AG04449 (cell line): ENCODE results near the gene MYDGF.

Experiments used
- CTCF ChIA-PET: fragments of 350-600 bp; formaldehyde crosslinking; extraction: SDS; loops from one replicate; lab custom pipeline; 2021; ENCODE audit warnings: antibody characterized with exemption; lab: Yijun Ruan, JAX
- POLR2A ChIA-PET: fragments of 400-600, 350-600 bp; formaldehyde crosslinking; extraction: SDS; loops from one replicate; lab custom pipeline; 2020; ENCODE audit warnings: antibody characterized with exemption, inconsistent platforms; lab: Yijun Ruan, JAX
- DNase-seq: peaks from one replicate; pipeline ENCODE4 v3.0.0-alpha.2; 2010; ENCODE audit warnings: low read depth, low spot score
- H3K4me3 ChIP-seq: 2 replicates; pipeline ENCODE4 v1.5.1; 2011; ENCODE audit warnings: low read depth, mild to moderate bottlenecking, control low read depth, low read length
- TF ChIP-seq, protein P1 (sequence below): IDR thresholded peaks from one replicate; pipeline ENCODE4 v1.5.1; 2011; ENCODE audit warnings: mild to moderate bottlenecking, moderate library complexity, low read length, control low read depth, inconsistent platforms; ENCODE audit not compliant: insufficient read depth; ENCODE audit errors: missing control alignments

The MYDGF gene

DNA sequence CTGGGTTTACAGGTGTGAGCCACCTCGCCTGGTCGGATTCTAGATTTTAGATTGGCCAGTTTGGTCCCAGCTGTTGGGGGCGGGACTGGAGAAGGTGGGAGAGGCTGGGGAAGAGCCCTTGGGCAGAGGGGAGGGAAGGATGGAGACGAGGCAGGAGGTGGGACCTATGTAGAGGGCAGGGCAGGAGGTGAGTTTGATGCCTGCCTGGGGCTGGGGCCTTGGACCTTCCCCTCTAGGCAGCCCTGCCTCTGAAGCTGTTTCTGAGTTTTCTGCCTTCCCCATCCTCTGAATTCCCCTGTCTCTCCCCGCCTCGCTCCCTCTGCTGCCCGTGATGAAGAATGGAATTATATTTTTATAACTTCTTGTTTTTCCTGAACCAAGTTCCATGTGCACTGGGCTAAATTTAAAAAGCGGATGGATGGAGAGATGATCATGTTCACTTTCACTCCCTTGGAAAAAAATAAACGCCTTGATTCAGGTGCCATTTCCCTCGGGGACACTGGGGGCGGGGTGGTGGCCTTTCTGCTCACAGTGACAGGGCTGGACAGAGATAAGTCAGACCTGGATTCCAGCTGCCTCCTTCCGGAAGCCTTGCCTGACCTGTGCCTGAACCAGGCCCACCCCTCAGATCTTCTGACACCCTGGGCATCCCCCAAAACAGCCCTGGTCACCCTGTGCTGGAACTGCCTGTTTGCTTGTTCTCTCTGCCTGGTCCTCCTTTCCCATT is 47.3 kb downstream of the MYDGF start:
- no peak overlapping the region for H3K4me3 ChIP-seq
- DNase-seq: no peak
- POLR2A ChIA-PET: no interaction called here
- CTCF ChIA-PET: interaction anchor here (1.4 to 2.5 kb wide), 3 partner anchors 11 to 98 kb away, joined by 3 to 22 read pairs (median 17); no protein-coding TSS in a partner anchor
- TF ChIP-seq, protein P1, sequence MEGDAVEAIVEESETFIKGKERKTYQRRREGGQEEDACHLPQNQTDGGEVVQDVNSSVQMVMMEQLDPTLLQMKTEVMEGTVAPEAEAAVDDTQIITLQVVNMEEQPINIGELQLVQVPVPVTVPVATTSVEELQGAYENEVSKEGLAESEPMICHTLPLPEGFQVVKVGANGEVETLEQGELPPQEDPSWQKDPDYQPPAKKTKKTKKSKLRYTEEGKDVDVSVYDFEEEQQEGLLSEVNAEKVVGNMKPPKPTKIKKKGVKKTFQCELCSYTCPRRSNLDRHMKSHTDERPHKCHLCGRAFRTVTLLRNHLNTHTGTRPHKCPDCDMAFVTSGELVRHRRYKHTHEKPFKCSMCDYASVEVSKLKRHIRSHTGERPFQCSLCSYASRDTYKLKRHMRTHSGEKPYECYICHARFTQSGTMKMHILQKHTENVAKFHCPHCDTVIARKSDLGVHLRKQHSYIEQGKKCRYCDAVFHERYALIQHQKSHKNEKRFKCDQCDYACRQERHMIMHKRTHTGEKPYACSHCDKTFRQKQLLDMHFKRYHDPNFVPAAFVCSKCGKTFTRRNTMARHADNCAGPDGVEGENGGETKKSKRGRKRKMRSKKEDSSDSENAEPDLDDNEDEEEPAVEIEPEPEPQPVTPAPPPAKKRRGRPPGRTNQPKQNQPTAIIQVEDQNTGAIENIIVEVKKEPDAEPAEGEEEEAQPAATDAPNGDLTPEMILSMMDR: no peak

DNA sequence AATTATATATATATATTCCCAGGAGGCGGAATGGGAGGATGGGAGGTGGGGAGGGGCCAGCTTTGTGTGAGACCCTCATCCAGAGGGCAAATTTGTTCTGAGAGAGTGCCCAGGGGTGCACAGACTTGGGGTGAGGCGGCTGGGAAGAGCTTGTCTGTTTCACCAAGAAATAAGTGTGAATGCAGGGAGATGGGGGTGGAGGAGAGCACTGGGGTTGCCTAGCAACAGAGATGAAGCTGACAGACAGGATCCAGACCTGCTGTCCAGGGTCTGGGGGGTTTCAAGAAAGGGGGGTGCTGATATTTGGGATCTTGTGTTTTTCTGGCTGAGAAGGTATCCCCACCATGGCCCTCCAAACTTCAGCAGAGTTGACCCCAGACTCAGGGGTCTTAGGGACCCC is 49.5 kb downstream of the MYDGF start:
- ChIA-PET CTCF (interaction anchor here (0.7 to 2.1 kb wide), 6 partner anchors 10 to 61 kb away, joined by 3 to 9 read pairs (median 4); partner anchors contain the start of gene SEMA6B), POLR2A (no interaction called here)
- DNase-seq: no peak
- H3K4me3 ChIP-seq: no peak overlapping the region
- TF ChIP-seq, protein P1: no peak

DNA sequence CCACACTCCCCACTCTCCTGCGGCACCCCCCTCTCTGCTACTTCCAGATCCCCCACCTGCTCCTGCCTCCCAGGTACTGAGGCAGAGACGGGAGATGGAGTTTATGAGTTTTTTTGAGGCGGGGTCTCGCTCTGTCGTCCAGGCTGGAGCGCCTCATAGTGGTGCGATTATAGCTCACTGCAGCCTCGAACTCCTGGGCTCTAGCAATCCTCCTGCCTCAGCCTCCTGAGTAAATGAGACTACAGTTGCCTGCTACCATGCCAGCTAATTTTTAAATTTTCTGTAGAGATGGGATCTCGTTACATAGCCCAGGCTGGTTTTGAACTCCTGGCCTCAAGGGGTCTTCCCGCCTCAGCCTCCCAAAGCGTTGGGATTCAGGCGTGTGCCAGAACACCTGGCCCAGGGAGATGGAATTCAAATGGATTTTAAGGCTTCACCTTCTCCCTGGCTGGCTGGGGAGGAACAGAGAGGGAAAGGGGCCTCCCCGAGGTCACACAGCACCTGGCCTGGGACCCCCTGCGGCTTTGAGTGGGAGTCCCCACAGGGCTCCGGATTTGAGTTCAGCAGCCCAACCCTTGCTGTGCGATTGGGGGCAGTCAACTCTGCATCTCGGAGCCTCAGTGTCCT is 50.4 kb downstream of the MYDGF start:
- DNase-seq: no peak
- no peak overlapping the region for H3K4me3 ChIP-seq
- TF ChIP-seq, protein P1: no peak
- POLR2A ChIA-PET: no interaction called here
- CTCF ChIA-PET: interaction anchor here (0.7 to 2.1 kb wide), 5 partner anchors 13 to 60 kb away, joined by 3 to 9 read pairs (median 4); partner anchors contain the start of gene SEMA6B

DNA sequence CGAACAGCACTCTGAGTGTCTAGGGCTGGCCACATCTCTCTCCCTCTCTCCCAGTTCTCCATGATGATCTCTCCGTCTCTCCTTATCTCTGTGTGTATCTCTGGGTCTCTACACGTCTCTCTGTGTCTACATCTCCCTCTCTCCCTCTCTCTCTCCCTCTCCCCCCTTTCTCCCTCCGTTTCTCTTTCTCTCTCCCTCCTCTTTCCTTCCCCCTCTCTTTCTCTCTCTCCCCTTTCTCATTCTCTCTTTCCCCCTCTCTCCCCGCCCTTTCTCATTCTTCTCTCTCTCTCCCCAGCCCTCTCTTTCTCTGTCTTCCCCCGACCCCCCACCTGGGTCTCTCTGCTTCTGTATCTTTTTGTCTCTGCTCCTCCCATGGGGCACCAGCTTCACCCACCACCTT is 52.1 kb downstream of the MYDGF start:
- no peak overlapping the region for H3K4me3 ChIP-seq
- TF ChIP-seq, protein P1: no peak
- ChIA-PET CTCF (interaction anchor here (1.7 to 1.8 kb wide), 3 partner anchors 15 to 28 kb away, joined by 4 to 7 read pairs (median 4); no protein-coding TSS in a partner anchor), POLR2A (no interaction called here)
- DNase-seq: no peak

DNA sequence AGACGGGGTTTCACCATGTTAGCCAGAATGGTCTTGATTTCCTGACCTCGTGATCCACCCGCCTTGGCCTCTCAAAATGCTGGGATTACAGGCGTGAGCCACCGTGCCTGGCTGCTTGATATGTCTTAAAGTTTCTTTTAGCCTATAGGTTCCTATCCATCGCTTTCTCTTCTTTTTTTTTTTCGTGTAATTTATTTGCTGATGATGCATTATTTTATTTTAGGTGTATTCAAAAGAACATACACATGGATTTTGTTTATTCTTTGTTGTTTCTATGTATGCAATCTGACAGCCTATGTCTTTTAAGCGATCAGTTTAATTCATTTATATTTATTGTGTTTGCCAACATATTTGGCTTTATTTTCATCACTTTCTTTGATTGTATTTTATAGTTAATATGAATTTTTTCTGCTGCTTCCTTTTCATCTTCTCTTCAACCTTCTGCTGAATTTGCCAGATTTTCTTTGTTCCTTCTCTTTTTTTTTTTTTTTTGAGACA is 56.8 kb downstream of the MYDGF start:
- POLR2A ChIA-PET: no interaction called here

More for the DNA sequence above, 56.8 kb downstream of the MYDGF start:
- TF ChIP-seq, protein P1: no peak
- CTCF ChIA-PET: no interaction called here
- no peak for DNase-seq
- no peak overlapping the region for H3K4me3 ChIP-seq
